HG03520 (cell line): ENCODE measurements around the gene HMCN1.
"Not testable (repeated sequence)": the region's sequence is repeated elsewhere in the genome, so short reads cannot be mapped to it uniquely, and the experiment has no call there.

Source experiments
- ATAC-seq: cut with Tn5 transposase; IDR thresholded peaks from one replicate; pipeline ENCODE4 v1.9.1; 2021; ENCODE audit warnings: mild to moderate bottlenecking, moderate library complexity; ENCODE audit not compliant: unreplicated experiment

The HMCN1 gene

GRCh38 chr1:186125511-186125910 lies 391.3 kb downstream of the HMCN1 start:
- ATAC-seq = no peak

GRCh38 chr1:186129758-186130157 lies 395.6 kb downstream of the HMCN1 start:
- no peak for ATAC-seq

GRCh38 chr1:186139115-186139514 lies 404.9 kb downstream of the HMCN1 start:
- ATAC-seq = no peak

DNA sequence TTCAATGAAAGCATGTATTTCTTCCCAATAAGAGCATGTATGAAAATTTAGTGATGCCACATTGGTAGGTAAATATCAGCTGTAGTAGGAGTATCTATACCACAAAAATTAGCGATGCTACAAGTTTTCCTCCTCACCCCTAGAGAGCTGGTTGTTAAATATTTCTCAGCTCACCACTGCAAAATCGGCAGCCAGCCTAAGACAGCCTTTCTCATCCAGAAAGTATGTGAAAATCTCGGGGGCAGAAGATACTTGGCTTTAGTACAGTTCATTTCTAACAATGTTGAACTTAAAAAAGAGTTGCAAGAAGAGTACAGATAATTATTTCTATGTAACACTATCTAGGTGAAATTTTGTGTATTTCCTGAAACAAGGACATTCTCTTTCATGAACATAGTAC lies 405.5 kb downstream of the HMCN1 start:
- ATAC-seq = no peak

- no peak for ATAC-seq
Observed at GRCh38 chr1:186142159-186142558, 408.0 kb downstream of the HMCN1 start.

DNA sequence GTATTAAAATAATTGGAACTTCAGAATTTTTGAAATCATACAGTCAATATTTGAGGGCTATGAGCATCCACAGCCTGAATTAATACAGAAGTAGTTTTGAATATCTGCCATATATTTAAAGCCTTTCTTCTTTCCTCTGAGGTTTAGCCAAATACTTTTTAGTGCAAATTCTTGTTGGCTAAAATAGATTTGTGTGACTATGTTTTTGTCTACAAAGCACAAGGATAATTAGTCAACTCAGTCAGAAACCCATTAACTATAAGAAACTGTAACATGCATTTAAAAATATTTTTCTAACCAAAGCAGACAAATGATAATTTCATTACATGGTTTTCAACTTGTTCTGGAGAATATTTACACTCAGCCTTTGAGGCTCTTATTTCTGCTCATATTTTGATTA lies 408.7 kb downstream of the HMCN1 start:
- ATAC-seq = no peak

DNA sequence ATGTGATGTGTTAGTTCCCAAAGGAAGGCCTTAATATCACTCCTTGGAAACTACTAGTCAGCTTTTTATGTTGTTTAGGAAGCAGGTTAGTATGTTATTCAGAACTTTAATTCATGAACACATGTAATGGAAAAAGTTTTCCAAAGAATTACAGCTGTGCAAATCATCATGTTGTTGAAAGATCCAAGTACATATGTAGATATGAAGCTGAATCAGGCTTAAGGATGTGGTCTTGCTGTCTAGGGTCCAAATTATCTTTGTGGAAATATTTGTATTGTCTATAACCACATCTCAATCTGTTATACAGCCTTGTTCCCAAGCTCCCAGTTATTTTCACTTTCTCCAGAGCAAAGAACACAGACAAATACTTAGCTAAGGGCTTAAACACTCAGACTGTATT lies 409.3 kb downstream of the HMCN1 start:
- ATAC-seq = no peak

DNA sequence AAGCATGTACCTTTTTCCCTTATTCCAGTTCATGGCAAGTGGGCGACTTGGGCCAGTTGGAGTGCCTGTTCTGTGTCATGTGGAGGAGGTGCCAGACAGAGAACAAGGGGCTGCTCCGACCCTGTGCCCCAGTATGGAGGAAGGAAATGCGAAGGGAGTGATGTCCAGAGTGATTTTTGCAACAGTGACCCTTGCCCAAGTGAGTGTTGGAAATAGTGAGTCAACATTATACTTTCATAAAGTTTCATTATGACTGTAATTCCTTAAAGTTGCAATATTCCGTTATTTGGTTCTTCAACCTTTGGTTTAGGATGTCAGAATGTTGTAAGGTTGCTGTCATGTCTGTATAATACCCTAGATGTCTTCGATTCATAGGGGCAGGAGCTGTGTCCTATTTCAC lies 410.3 kb downstream of the HMCN1 start:
- ATAC-seq = no peak

DNA sequence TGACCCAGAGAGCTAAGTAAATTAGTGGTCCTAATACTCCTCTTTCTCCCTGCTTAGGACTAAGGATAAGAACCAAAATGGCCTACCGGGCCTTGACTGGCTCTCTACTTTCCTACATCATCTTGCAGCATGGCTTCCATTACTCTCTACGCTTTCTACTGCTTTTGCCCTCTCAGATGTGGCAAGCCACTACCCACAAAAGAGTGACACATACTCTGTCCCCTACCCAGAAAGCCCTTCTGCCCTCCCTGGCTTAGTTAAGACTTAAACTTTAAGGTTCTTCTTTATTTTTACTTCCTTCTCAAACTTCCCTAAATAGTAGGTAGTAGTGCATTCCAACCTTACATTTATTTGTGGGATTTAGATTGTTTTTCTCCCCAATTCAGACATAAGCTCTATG lies 412.8 kb downstream of the HMCN1 start:
- no peak for ATAC-seq

- ATAC-seq = no peak
Observed at GRCh38 chr1:186149591-186149990, 415.4 kb downstream of the HMCN1 start.

DNA sequence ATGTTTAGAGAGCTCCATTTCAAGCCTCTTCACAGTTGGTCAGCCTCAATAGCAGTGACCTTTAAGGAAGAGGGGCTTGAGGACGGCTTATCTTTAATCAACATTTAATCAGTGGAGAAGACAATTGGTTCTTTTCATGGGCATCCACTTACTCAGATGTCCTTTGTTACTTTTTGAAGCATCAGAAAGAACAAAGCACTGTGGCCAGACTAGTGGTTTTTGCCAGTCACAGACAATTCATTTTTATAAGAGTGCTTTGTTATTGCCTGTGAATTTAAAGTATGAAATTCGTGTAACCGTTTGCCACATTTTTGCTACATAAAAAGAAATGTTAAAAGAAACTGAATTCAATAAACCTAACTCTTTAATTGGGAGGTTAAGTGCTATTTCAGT lies 418.0 kb downstream of the HMCN1 start:
- ATAC-seq = no peak

- no peak for ATAC-seq
Observed at GRCh38 chr1:186152620-186153239, 418.5 kb downstream of the HMCN1 start.

DNA sequence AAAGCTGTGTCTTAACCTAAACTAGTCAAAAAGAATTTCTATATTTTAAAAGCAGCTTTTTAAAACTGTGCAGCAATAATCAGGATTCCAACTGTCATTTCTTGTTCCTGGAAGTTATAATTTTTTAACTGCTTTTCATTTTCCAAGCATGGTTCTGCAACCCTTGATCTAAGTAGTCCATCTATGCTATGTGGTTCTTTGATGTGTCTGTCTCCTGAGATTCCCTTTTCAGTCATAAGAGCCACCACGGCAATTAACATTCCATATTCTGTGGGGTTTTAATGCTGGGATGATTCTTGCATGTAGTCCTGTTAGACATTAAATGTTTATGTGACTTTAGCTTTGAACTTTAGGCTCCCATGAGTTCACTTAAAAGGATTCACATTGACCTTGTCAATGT lies 420.5 kb downstream of the HMCN1 start:
- ATAC-seq = no peak

- peak; percentile 67 for ATAC-seq
Observed at GRCh38 chr1:186155594-186155993, 421.4 kb downstream of the HMCN1 start.

DNA sequence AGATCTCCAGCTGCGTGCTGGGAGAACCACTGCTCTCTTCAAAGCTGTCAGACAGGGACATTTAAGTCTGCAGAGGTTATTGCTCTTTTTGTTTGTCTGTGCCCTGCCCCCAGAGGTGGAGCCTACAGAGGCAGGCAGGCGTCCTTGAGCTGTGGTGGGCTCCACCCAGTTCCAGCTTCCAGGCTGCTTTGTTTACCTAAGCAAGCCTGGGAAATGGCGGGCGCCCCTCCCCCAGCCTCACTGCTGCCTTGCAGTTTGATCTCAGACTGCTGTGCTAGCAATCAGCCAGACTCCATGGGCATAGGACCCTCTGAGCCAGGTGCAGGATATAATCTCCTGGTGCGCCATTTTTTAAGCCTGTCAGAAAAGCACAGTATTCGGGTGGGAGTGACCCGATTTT lies 428.7 kb downstream of the HMCN1 start:
- not testable (repeated sequence) for ATAC-seq

DNA sequence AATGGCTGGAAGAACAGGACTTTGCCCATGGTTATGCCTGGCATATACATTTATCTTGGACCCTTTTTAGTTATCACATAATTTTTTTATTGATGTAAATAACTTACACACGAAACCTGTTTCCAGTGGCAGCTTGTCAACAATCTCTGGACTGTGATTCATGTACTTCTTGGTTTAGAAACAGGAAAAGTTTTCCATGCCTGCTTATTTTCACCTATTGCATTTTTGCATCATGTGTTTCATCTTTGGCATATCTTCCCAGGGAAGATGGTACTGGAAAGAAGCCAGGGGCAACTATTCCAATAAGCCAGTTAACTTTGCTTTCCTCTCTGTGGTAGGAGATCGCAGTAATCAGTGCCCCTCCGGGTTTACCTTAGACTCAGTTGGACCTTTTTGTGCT lies 430.6 kb downstream of the HMCN1 start:
- ATAC-seq = no peak

- ATAC-seq = no peak
Observed at GRCh38 chr1:186165303-186165702, 431.1 kb downstream of the HMCN1 start.

- ATAC-seq = no peak
Observed at GRCh38 chr1:186167096-186167668, 433.0 kb downstream of the HMCN1 start.

- no peak for ATAC-seq
Observed at GRCh38 chr1:186175588-186175987, 441.4 kb downstream of the HMCN1 start.

GRCh38 chr1:186178426-186179043 lies 444.3 kb downstream of the HMCN1 start:
- no peak for ATAC-seq

GRCh38 chr1:186179231-186179630 lies 445.0 kb downstream of the HMCN1 start:
- ATAC-seq = no peak

- peak; percentile 57 for ATAC-seq
Observed at GRCh38 chr1:186183219-186183618, 449.0 kb downstream of the HMCN1 start.
